SU-DHL-6 (cell line): ENCODE results near the gene GMPPA.

Source experiments
- CTCF ChIP-seq: fragments of 200-600 bp; sonication (generic); IDR thresholded peaks from one replicate; pipeline ENCODE4 v1.5.1; 2017; ENCODE audit warnings: antibody characterized with exemption, mild to moderate bottlenecking, low read length, moderate library complexity; ENCODE audit not compliant: insufficient read depth, poor library complexity, severe bottlenecking
- EZH2phosphoT487 ChIP-seq: fragments of 200-600 bp; sonication (generic), shearing (Covaris generic); conservative IDR thresholded peaks from 2 replicates; pipeline ENCODE4 v1.6.1; 2018; ENCODE audit warnings: mild to moderate bottlenecking, antibody characterized with exemption, low read length, moderate library complexity, mixed read lengths

- TF ChIP-seq CTCF (no peak), EZH2phosphoT487 (no peak)
These were observed 46.7 kb downstream of the GMPPA start for GRCh38 chr2:219545295-219545942.
